Body of pancreas (tissue), 4 donors: ENCODE measurements around the gene UPK3A. TPM values are rescaled to one million over a fixed set of nuclear protein-coding genes. Genes with fewer than 3 reads are reported as not detected.

ENCODE experiments used
- ATAC-seq: fragments of 150-250 bp; one replicate; pipeline ENCODE4 v1.9.1; 2016
- DNase-seq, 4 donors: peaks; one replicate each; pipeline ENCODE4 v3.0.0-alpha.2; 2019
- H3K27ac ChIP-seq, 4 donors: fragments of 200-600 bp; sonication (generic); 1 replicate in 3 of 4; 2 replicates in 1 of 4; pipeline versions ENCODE4 v1.5.1 to v1.6.1; 2016 to 2019; ENCODE audit warnings: mild to moderate bottlenecking in 1 of 4, mixed read lengths in 1 of 4, moderate library complexity in 1 of 4
- H3K27me3 ChIP-seq, 2 donors: fragments of 200-600 bp; sonication (generic); one replicate each; pipeline ENCODE4 v1.6.0; 2016; ENCODE audit warnings: mild to moderate bottlenecking in 1 of 2
- H3K36me3 ChIP-seq, 2 donors: fragments of 200-600 bp; sonication (generic); replicated peaks in 1 of 2; 2 replicates each; pipeline ENCODE4 v1.5.1; 2016; ENCODE audit warnings: low read depth in 2 of 2; ENCODE audit not compliant: insufficient read depth in 1 of 2
- H3K4me1 ChIP-seq: fragments of 200-600 bp; sonication (generic); one replicate; pipeline ENCODE4 v1.6.0; 2016
- H3K4me3 ChIP-seq, 2 donors: fragments of 200-600 bp; sonication (generic); 1 replicate in 1 of 2; 2 replicates in 1 of 2; pipeline ENCODE4 v1.5.1; 2016 to 2019
- H3K9me3 ChIP-seq, 3 donors: fragments of 200-600 bp; sonication (generic); 1 replicate in 2 of 3; 2 replicates in 1 of 3; pipeline ENCODE4 v1.5.1; 2016
- POLR2A ChIP-seq, 3 donors: fragments of 450-650 bp; IDR thresholded peaks; one replicate each; pipeline ENCODE4 v1.6.1; 2016; ENCODE audit warnings: antibody characterized with exemption in 3 of 3, mild to moderate bottlenecking in 2 of 3
- WGBS, 2 donors: methylation state at CpG; one replicate each; pipeline ENCODE4 v1.1.5; 2017; 5-methylcytosine and 5-hydroxymethylcytosine counted together
- intact Hi-C: fragments of 100-400 bp; cut with DNase I; formaldehyde crosslinking; loops from one replicate; pipeline ENCODE4 v1.15.1; 2023
- total RNA-seq, 2 donors: library from RNA; depleted of rRNA; stranded (reverse); fragments of >200 nt; gene quantifications; one replicate each; pipeline ENCODE4 v1.1.0, GENCODE V29; 2016
- TF ChIP-seq, protein P1 (sequence below), 7 experiments: fragments of 450-650 bp in 4 of 7; fragments of 200-600 bp in 3 of 7; sonication (generic) in 3 of 7; IDR thresholded peaks; one replicate each; pipeline ENCODE4 v1.5.1; 2016 to 2019; ENCODE audit warnings: antibody characterized with exemption in 7 of 7

Gene UPK3A
- total RNA-seq, 2 donors from 2014 or later = not detected

DNA sequence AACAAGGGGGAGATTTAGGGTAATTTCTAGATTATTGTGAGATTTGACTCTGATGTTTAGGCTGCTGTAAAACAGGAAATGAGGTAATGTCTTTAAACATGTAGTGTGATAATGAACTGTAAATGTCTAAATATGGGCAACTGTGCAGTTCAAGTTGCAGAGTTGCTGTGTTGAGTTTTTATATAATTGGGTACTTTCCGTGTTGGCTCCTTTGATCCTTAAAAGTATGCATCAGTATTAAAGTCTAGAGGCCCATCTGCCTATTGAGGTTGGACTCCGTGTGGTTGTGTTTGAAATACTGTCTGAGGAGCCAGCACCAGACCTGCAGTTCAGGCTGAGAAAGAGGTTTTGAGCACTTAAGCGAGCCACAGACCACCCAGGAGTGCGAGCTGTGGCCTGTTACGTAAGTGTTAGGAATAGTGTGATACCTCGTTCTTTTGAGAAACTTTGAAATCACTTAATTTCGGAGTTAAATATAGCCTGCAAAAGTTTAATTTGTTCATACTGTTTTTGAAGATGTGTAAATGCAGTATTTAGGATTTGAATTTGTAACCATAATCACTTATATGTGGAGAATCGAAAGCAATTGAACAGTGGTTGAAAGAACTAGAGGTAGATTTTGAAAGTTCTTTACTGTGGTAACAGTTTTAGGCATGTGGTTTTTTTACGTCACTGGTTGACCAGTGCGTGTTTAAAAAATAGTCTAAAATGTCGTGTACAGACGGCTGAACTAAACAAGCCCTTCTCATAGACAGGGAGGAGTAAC is 34.0 kb downstream of the UPK3A start:
- intact Hi-C loops = no loop called here

DNA sequence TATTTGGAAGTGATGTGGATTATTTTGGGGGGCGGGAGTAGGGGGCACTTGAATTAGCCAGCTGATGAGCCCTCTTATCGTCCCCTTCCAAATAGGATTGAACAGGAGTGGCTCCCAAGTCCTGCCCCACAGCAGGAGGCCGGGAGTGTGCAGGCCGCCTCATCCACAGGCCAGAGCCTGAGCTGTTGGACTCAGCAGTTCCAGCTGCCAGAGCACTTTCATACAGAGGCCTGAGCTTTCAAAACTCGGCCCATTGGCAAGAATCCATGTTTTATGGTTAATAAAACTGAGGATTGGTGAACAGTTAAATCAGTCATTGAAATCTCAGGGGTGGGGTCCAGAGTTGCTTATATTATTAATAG is 34.6 kb downstream of the UPK3A start:
- ATAC-seq (no peak), DNase-seq (peak in 1 of 4 donors; percentile 26)
- peaks cover 15% of the 10 kb centered on the region for H3K4me1 ChIP-seq
- TF ChIP-seq, protein P1, sequence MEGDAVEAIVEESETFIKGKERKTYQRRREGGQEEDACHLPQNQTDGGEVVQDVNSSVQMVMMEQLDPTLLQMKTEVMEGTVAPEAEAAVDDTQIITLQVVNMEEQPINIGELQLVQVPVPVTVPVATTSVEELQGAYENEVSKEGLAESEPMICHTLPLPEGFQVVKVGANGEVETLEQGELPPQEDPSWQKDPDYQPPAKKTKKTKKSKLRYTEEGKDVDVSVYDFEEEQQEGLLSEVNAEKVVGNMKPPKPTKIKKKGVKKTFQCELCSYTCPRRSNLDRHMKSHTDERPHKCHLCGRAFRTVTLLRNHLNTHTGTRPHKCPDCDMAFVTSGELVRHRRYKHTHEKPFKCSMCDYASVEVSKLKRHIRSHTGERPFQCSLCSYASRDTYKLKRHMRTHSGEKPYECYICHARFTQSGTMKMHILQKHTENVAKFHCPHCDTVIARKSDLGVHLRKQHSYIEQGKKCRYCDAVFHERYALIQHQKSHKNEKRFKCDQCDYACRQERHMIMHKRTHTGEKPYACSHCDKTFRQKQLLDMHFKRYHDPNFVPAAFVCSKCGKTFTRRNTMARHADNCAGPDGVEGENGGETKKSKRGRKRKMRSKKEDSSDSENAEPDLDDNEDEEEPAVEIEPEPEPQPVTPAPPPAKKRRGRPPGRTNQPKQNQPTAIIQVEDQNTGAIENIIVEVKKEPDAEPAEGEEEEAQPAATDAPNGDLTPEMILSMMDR (IDR thresholded peaks at IDR 0.05) = no peak
- no peak for TF ChIP-seq POLR2A (IDR thresholded peaks at IDR 0.05)
- no peaks in the 10 kb centered on the region for H3K27me3 ChIP-seq
- intact Hi-C loops = no loop called here
- WGBS, 2 donors = 49 to 53% methylated on average over 3 to 5 of the region's 5 CpGs
- no peak overlapping the region for H3K4me3 ChIP-seq
- no peaks in the 10 kb centered on the region for H3K36me3 ChIP-seq
- peak overlapping the region in 2 of 4 donors; percentile 38 to 44 for H3K27ac ChIP-seq
- no peaks in the 10 kb centered on the region for H3K9me3 ChIP-seq

More for the DNA sequence above, 34.0 kb downstream of the UPK3A start:
- Histone ChIP-seq H3K27me3 (no peaks in the 10 kb centered on the region), H3K36me3 (no peaks in the 10 kb centered on the region), H3K4me3 (no peak overlapping the region), H3K4me1 (peaks cover 21% of the 10 kb centered on the region), H3K9me3 (no peaks in the 10 kb centered on the region), H3K27ac (peak overlapping the region in 2 of 4 donors; percentile 44 to 45)
- ATAC-seq = no peak
- DNase-seq = no peak
- TF ChIP-seq POLR2A (IDR thresholded peaks at IDR 0.05) = no peak
- TF ChIP-seq, protein P1 (IDR thresholded peaks at IDR 0.05) = no peak
- WGBS, 2 donors = 76 to 90% methylated on average over 12 of the region's 12 CpGs

DNA sequence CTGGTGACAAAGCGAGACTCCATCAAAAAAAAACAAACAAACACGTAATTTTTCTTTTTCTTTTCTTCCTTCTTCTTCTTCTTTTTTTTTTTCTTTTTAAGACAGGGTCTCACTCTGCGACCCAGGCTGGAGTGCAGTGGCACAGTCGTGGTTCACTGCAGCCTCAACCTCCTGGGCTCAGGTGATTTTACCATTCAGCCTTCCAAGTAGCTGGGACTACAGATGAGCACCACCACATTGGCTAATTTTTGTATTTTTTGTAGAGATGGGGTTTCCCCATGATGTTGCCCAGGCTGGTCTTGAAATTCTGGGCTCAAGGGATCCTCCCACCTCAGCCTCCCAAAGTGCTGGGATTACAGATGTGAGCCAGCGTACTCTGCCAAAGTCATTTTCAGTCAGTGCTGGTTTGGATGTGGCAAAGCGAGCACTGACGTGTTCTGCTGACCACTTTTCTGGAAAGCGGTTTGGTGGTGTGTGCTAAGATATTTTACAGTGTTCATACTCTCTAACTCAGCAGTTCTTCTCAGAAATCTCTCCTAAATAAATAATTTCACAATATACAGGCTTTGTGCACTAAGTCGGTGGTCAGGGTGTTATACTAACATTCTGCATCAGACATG is 35.7 kb downstream of the UPK3A start:
- TF ChIP-seq, protein P1 (IDR thresholded peaks at IDR 0.05) = no peak
- TF ChIP-seq POLR2A (IDR thresholded peaks at IDR 0.05) = no peak
- Histone ChIP-seq H3K4me3 (no peak overlapping the region), H3K36me3 (no peaks in the 10 kb centered on the region), H3K4me1 (peaks cover 7% of the 10 kb centered on the region), H3K27me3 (no peaks in the 10 kb centered on the region), H3K9me3 (no peaks in the 10 kb centered on the region), H3K27ac (no peak overlapping the region)
- ATAC-seq (no peak), DNase-seq (no peak)
- intact Hi-C loops = no loop called here
- WGBS, 2 donors = 85 to 90% methylated on average over 9 of the region's 9 CpGs

DNA sequence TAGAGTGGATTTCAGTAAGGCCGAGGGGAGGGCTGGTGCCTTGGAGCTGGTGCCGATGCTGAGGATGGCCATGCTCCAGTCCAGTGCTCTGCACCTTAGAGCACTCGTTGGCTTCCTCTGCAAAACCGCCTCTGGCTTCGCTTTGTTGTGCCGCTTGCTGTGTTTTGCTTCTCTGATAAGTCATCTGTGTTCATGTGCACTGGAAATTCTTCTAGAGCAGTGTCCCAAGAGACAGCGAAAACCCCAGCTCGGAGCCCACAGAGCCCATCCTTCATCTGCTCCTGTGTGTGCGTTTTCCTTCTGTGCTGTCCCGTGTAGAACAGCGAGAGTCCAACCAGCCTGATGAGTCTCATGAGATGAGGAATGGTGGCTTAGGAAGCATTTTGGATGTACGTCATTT is 37.1 kb downstream of the UPK3A start:
- ATAC-seq (no peak), DNase-seq (no peak)
- TF ChIP-seq POLR2A (IDR thresholded peaks at IDR 0.05) = no peak
- TF ChIP-seq, protein P1 (IDR thresholded peaks at IDR 0.05) = no peak
- Histone ChIP-seq H3K27me3 (no peaks in the 10 kb centered on the region), H3K4me1 (peaks cover 7% of the 10 kb centered on the region), H3K9me3 (no peaks in the 10 kb centered on the region), H3K36me3 (no peaks in the 10 kb centered on the region), H3K27ac (no peak overlapping the region), H3K4me3 (no peak overlapping the region)
- intact Hi-C loops = no loop called here
- 89% methylated on average over 12 of the region's 12 CpGs for WGBS, 2 donors
